Tibial nerve (tissue), 4 donors: ENCODE results near the gene THRSP. TPM values are rescaled to one million over a fixed set of nuclear protein-coding genes. Genes with fewer than 3 reads are reported as not detected.

Experiments used
- DNase-seq, 2 donors: peaks; one replicate each; pipeline ENCODE4 v3.0.0-alpha.2; 2019; ENCODE audit warnings: low spot score in 2 of 2
- H3K27ac ChIP-seq, 4 donors: fragments of 200-600 bp; sonication (generic) in 3 of 4; one replicate each; pipeline ENCODE4 v1.5.1; 2017 to 2019; ENCODE audit warnings: mild to moderate bottlenecking in 1 of 4
- H3K27me3 ChIP-seq, 2 donors: fragments of 200-600 bp; sonication (generic) in 1 of 2; one replicate each; pipeline versions ENCODE4 v1.5.1 to v1.6.0; 2017 to 2019
- H3K36me3 ChIP-seq, 3 donors: fragments of 200-600 bp; sonication (generic); one replicate each; pipeline ENCODE4 v1.5.1; 2018 to 2019
- H3K4me1 ChIP-seq, 4 donors: fragments of 200-600 bp; sonication (generic) in 3 of 4; one replicate each; pipeline ENCODE4 v1.5.1; 2017 to 2019
- H3K4me3 ChIP-seq, 4 donors: fragments of 200-600 bp; sonication (generic) in 3 of 4; one replicate each; pipeline ENCODE4 v1.5.1; 2017 to 2019; ENCODE audit warnings: mild to moderate bottlenecking in 1 of 4, moderate library complexity in 1 of 4
- H3K9me3 ChIP-seq, 4 donors: fragments of 200-600 bp; sonication (generic) in 3 of 4; one replicate each; pipeline ENCODE4 v1.5.1; 2017 to 2019
- EP300 ChIP-seq, 2 donors: sonication (generic); formaldehyde crosslinking; IDR thresholded peaks; one replicate each; pipeline ENCODE4 v1.6.1; 2017; ENCODE audit warnings: antibody characterized with exemption in 2 of 2, mild to moderate bottlenecking in 1 of 2
- POLR2A ChIP-seq, 2 donors: fragments of 450-650 bp; IDR thresholded peaks; one replicate each; pipeline ENCODE4 v1.6.1; 2017; ENCODE audit warnings: antibody characterized with exemption in 2 of 2, mild to moderate bottlenecking in 2 of 2, moderate library complexity in 2 of 2
- WGBS, 2 donors: methylation state at CpG; one replicate each; pipeline ENCODE4 v1.1.5; 2018; 5-methylcytosine and 5-hydroxymethylcytosine counted together
- total RNA-seq, 4 donors: library from RNA; depleted of rRNA; stranded (reverse); fragments of >200 nt; gene quantifications; one replicate each; pipeline ENCODE4 v1.1.0, GENCODE V29; 2016
- TF ChIP-seq, protein P1 (sequence below), 5 experiments: fragments of 200-600 bp in 3 of 5; fragments of 450-650 bp in 2 of 5; sonication (generic) in 3 of 5; IDR thresholded peaks; one replicate each; pipeline ENCODE4 v1.5.1; 2016 to 2019; ENCODE audit warnings: antibody characterized with exemption in 5 of 5, mild to moderate bottlenecking in 3 of 5, moderate library complexity in 2 of 5

The THRSP gene
- total RNA-seq, 4 donors from 2014 or later: 4.0 to 22.9 (median 8.7) TPM

GRCh38 chr11:78100676-78101472 lies 37.2 kb downstream of the THRSP start:
- 82 to 98% methylated on average over 2 of the region's 2 CpGs for WGBS, 2 donors
- H3K36me3 ChIP-seq: peaks cover 0 to 67% (median 0%) of the 10 kb centered on the region in 3 donors
- H3K4me1 ChIP-seq: no peaks in the 10 kb centered on the region
- H3K4me3 ChIP-seq: no peak overlapping the region
- DNase-seq: no peak
- no peaks in the 10 kb centered on the region for H3K9me3 ChIP-seq
- no peak overlapping the region for H3K27ac ChIP-seq
- H3K27me3 ChIP-seq: no peaks in the 10 kb centered on the region
- TF ChIP-seq POLR2A (IDR thresholded peaks at IDR 0.05) (no peak), EP300 (IDR thresholded peaks at IDR 0.05) (no peak)
- TF ChIP-seq, protein P1, sequence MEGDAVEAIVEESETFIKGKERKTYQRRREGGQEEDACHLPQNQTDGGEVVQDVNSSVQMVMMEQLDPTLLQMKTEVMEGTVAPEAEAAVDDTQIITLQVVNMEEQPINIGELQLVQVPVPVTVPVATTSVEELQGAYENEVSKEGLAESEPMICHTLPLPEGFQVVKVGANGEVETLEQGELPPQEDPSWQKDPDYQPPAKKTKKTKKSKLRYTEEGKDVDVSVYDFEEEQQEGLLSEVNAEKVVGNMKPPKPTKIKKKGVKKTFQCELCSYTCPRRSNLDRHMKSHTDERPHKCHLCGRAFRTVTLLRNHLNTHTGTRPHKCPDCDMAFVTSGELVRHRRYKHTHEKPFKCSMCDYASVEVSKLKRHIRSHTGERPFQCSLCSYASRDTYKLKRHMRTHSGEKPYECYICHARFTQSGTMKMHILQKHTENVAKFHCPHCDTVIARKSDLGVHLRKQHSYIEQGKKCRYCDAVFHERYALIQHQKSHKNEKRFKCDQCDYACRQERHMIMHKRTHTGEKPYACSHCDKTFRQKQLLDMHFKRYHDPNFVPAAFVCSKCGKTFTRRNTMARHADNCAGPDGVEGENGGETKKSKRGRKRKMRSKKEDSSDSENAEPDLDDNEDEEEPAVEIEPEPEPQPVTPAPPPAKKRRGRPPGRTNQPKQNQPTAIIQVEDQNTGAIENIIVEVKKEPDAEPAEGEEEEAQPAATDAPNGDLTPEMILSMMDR (IDR thresholded peaks at IDR 0.05): no peak

DNA sequence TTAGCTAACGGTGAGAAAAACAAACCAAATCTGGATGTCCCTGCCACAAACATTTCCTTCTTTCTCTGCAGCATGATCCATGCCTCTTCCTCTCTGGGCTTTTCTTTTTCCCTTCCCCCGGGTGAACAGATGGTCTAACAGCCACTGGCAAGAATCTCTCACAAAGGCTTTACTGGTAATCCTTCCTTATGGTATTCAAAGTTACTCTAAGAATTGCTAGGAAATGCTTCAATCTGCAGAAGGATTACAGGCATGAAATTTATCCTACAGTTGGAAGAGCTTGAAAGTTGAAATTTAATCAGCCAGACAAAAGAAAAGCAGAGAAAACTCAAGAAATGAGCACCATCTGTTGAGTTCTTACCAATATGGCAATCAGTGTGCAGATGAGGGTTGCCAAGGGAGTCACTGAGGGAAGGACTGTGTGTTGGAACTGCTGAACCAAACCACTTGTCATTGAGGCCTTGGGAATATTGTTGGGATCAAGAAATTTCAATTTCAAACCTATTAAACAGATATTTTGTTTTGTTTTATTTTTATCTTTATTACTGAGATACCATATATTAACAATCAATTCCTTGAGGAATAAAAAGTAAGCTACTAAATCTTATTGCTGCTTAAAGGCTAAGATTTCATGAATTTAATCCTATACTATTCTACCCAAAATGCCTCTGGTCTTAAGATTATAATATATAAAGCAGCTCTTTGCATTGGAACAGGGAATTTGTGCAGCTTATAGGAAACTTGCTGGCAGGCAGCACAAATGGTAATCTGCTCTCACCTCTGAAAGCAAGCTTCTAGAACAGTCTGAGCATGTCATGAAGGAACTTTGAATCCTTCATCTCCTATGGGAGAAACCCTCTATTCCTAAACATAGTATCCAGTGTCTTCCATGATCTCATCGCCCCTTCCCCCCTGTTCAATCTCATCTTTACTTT lies 45.7 kb downstream of the THRSP start:
- Histone ChIP-seq H3K4me3 (no peak overlapping the region), H3K27me3 (no peaks in the 10 kb centered on the region), H3K36me3 (peaks cover 0 to 79% (median 0%) of the 10 kb centered on the region in 3 donors), H3K4me1 (no peaks in the 10 kb centered on the region), H3K27ac (no peak overlapping the region), H3K9me3 (no peaks in the 10 kb centered on the region)
- no peak for DNase-seq
- TF ChIP-seq EP300 (IDR thresholded peaks at IDR 0.05): no peak
- TF ChIP-seq, protein P1 (IDR thresholded peaks at IDR 0.05): no peak
- no peak for TF ChIP-seq POLR2A (IDR thresholded peaks at IDR 0.05)
- 70 to 75% methylated on average over 3 of the region's 3 CpGs for WGBS, 2 donors

DNA sequence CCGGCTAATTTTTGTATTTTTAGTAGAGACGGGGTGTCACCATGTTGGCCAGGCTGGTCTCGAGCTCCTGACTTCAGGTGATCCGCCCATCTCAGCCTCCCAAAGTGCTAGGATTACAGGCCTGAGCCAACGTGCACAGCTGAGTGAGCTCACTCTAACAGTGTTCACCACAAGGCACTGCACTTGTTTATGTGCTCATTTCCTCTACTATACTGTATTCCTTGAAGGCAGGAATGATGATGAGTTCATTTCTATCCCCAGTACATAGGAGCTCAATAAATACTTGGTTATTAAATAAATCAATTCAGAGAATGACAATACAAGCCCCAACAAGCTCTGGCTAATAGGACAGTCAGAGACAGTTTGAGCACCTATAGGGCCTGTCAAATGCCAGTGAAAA lies 46.7 kb downstream of the THRSP start:
- no peaks in the 10 kb centered on the region for H3K9me3 ChIP-seq
- TF ChIP-seq, protein P1 (IDR thresholded peaks at IDR 0.05): no peak
- TF ChIP-seq POLR2A (IDR thresholded peaks at IDR 0.05) (no peak), EP300 (IDR thresholded peaks at IDR 0.05) (no peak)
- no peaks in the 10 kb centered on the region for H3K27me3 ChIP-seq
- no peak for DNase-seq
- H3K27ac ChIP-seq: no peak overlapping the region
- 89 to 92% methylated on average over 5 of the region's 5 CpGs for WGBS, 2 donors
- no peaks in the 10 kb centered on the region for H3K4me1 ChIP-seq
- H3K36me3 ChIP-seq: peaks cover 0 to 79% (median 0%) of the 10 kb centered on the region in 3 donors
- no peak overlapping the region for H3K4me3 ChIP-seq

- no peak for DNase-seq
- peaks cover 0 to 80% (median 0%) of the 10 kb centered on the region in 3 donors for H3K36me3 ChIP-seq
- TF ChIP-seq EP300 (IDR thresholded peaks at IDR 0.05): no peak
- TF ChIP-seq, protein P1 (IDR thresholded peaks at IDR 0.05): no peak
- TF ChIP-seq POLR2A (IDR thresholded peaks at IDR 0.05): no peak
- H3K9me3 ChIP-seq: no peaks in the 10 kb centered on the region
- no peak overlapping the region for H3K4me3 ChIP-seq
- 88 to 97% methylated on average over 2 of the region's 2 CpGs for WGBS, 2 donors
- no peak overlapping the region for H3K27ac ChIP-seq
- no peaks in the 10 kb centered on the region for H3K4me1 ChIP-seq
- H3K27me3 ChIP-seq: no peaks in the 10 kb centered on the region
Observed at GRCh38 chr11:78110830-78111229, 47.2 kb downstream of the THRSP start.
